GM21723 (cell line): ENCODE results near the gene ZNF425.
"Not testable (repeated sequence)": the region's sequence is repeated elsewhere in the genome, so short reads cannot be mapped to it uniquely, and the experiment has no call there.

Experiments used
- ATAC-seq: cut with Tn5 transposase; IDR thresholded peaks from one replicate; pipeline ENCODE4 v1.9.1; 2021; ENCODE audit warnings: mild to moderate bottlenecking, moderate library complexity; ENCODE audit not compliant: unreplicated experiment

The ZNF425 gene

DNA sequence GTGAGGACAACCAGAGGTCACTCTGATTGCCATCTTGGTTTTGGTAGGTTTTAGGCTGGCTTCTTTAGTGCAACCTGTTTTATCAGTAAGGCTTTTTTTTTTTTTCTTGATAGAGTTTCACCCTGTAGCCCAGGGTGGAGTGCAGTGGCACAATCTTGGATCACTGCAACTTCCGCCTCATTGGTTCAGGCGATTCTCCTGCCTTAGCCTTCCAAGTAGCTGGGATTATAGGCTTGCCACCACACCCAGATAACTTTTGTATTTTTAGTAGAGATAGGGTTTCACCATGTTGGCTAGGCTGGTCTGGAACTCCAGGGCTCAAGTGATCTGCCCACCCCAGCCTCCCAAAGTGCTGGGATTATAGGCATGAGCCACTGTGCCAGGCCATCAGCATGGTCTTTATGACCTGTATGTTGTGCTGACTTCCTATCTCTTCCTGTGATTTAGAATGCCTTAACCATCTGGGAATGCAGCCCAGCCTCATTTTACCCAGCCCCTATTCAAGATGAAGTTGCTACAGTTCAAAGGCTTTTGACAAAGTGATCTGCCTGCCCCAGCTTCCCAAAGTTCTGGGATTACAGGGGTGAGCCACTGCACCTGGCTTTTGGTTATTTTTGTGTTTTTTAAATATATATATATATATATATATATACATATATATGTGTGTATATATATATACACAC lies 7.0 kb upstream of the ZNF425 start:
- ATAC-seq = no peak

DNA sequence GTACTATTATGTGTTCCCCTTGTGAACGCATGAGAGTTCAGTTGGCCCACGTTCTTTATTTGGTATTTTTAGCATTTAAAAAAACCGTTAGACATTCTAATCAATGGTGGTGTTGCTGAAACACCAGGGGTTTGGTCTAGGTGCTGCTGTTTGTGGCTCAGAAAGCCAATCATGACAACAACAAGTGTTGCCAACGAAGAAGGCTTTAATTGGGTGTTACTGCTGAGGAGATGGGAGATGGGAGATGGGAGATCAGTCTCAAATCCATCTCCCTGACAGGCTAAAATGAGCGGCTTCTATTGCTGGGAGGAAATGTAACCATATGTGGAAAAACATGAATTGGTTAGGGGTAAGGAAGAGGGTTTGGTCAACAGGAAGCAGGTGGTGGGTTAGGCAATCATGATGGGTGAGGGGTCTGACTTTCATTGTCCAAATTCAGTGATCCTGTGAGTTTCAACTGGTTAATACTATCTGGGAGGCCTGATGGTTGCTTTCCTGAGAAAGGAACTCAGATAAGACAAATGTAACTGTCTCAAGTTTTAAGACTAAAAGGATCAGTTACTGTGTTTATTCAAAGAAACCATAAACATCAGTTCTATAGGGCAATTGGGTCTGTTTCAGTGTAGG lies 4.6 kb upstream of the ZNF425 start:
- ATAC-seq = no peak

- peak; percentile 50 for ATAC-seq
These were observed 640 bp upstream of the ZNF425 start for GRCh38 chr7:149126662-149127266.

- ATAC-seq = peak; percentile 3
These were observed 798 bp downstream of the ZNF425 start for GRCh38 chr7:149125189-149125862.

DNA sequence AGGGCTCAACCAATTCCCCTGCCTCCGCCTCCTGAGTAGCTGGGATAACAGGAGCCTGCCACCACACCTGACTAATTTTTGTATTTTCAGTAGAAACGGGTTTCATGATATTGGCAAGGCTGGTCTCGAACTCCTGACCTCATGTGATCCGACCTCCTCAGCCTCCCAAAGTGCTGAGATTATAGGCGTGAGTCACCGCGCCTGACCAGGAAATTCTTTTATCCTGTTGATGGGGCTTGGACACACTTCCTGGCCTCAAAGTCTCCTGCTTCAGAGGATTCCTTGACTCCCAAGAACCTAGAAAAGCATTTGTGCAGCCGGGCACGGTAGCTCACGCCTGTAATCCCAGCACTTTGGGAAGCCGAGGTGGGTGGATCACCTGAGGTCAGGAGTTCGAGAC lies 16.2 kb downstream of the ZNF425 start:
- no peak for ATAC-seq

DNA sequence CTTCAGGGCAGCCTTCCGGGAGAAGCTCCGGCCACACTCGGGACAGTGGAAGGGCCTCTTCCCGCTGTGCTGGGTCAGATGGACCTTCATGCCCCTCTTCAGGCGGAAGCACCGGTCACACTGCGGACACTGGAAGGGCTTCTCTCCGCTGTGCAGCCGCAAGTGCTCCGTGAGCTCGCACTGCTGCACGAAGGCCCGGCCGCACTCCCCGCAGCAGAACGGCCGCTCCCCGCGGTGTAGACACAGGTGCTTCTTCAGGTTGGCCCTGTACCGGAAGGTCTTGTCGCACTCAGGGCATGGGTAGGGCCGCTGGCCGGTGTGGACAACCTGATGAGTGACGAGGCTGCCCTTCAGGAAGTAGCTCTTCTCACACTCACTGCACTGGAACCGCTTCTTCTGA lies 21.4 kb downstream of the ZNF425 start:
- ATAC-seq = no peak

DNA sequence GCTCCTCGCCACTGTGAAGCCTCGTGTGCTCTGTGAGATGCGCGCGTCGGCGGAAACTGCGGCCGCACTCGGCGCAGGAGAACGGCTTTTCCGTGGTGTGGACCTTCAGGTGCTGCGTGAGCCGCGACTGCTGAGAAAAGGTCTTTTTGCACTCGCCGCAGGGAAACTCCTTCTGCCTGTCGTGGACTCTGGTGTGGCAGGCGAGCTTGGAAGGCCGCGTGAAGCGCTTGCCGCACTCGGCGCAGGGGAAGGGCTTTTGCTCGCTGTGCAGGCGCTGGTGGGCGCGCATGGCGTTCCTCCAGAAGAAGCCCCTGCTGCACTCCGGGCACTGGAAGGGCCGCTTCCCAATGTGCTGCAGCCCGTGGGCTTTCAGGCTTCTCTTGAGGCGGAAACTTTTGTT lies 21.9 kb downstream of the ZNF425 start:
- no peak for ATAC-seq

DNA sequence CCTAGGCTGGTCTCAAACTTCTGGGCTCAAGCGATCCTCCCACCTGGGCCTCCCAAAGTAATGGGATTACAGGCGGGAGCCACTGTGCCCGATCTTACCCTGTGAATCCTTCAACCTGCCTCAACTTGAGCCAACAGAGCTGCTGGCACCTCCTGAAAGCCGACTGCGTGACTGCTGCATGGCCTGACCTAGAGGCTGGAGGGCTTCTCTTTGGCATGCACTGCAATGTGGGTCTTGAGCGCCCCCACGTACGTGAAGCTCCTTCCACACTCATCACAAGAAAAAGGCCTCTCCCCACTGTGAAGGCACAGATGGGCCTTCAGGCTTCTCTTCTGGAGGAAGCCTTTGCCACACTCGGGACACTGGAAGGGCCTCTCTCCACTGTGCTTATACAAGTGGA lies 22.7 kb downstream of the ZNF425 start:
- no peak for ATAC-seq

- ATAC-seq = no peak
These were observed 23.5 kb downstream of the ZNF425 start for GRCh38 chr7:149102666-149103065.

DNA sequence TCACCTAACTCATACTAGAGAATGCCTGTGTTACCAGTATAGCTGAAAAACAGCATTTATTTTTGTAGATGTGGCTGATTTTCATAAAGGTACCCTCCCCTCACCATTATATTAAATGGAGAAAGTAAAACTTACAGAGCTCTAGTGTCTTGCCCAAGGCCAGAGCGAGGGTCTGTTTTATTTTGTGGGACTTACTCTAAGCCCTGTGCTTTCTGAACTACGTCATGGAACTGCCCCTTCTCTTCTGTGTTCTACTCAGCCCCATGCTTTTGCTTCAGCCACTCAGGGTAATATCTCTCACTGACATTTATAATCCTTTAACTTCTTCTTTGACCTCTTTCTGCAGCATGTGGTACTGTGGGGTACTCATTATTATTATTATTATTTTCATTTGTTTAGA lies 25.3 kb downstream of the ZNF425 start:
- no peak for ATAC-seq

- ATAC-seq = no peak
These were observed 27.1 kb downstream of the ZNF425 start for GRCh38 chr7:149099058-149099457.

- no peak for ATAC-seq
These were observed 29.0 kb downstream of the ZNF425 start for GRCh38 chr7:149097088-149097487.

DNA sequence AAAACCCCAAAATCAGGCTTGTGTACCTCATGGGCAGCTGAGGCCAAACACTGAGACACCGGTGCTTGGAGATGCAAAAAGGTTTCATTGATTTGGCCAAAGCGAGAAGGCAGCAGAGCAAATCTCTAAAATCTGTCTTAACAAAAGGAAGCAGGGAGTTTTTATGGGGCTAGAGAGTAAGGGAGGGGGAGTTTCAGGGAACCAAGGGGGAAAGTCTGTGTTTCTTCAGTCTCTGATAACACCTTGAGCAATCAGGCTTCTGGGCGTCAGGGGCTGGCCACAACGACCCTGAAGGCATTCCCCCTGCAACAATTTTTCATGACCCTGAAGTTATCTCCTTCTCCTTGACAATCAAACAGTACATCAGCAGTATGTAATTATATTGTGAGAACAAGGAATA lies 32.9 kb downstream of the ZNF425 start:
- ATAC-seq = no peak

- ATAC-seq = not testable (repeated sequence)
These were observed 33.9 kb downstream of the ZNF425 start for GRCh38 chr7:149092244-149092643.

DNA sequence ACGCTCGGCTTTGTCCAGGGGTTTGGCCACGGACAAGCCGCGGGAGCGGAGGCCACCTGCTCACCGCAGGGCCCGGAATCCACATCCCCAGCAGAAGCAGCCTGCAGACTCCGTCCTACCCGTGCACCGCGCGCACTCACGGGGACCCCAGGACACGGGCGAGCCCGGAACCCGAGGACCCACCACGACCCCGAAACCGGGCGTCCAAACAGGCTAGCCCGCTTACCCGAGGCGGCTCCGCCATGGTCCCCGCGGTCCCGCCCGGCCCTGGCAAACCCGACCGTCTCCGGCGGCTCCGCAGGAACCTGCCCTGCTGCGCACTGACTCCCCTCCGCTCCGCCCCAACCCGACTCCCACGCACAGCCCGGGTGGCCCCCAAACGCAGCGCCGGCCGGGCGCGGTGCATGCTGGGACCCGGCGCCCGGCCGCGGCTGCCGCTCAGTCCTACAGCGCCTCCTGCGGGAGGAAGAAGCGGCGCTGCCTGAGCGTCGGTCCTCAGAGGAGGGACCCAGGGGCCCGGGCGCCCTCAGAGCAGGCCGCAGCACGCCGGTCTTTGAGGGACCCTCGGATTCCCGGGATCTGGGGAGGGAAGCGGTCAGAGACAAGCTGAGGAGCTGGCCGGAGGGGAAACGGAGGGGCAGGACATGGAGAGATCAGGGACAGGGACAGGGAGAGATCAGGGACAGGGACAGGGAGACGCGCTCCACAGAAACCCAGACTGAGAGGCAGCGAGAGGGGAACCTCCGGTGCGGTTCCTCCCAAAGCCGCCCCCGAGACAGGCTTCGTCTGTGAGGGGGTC lies 35.5 kb downstream of the ZNF425 start, which contains the start of gene ZNF786:
TSS of gene ZNF786 (minus strand) at position 322 of the 799 bp plus-strand sequence. CDS start at position 244, 78 bp downstream.
- peak; percentile 88 for ATAC-seq

GRCh38 chr7:149087376-149087775 lies 38.7 kb downstream of the ZNF425 start:
- ATAC-seq = no peak

GRCh38 chr7:149085866-149086265 lies 40.3 kb downstream of the ZNF425 start:
- no peak for ATAC-seq

DNA sequence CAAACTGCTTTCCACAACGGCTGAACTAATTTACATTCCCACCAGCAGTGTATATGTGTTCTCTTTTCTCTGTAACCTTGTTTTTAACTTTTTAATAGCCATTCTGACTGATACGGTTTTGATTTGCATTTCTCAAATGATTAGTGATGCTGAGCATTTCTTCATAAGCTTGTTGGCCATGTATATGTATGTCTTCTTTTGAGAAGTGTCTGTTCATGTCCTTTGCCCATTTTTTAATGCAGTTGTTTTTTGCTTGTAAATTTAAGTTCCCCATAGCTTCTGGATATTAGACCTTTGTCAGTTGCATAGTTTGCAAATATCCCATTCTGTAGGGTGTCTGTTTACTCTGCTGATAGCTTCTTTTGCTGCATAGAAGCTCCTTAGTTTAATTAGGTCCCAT lies 41.7 kb downstream of the ZNF425 start:
- no peak for ATAC-seq

DNA sequence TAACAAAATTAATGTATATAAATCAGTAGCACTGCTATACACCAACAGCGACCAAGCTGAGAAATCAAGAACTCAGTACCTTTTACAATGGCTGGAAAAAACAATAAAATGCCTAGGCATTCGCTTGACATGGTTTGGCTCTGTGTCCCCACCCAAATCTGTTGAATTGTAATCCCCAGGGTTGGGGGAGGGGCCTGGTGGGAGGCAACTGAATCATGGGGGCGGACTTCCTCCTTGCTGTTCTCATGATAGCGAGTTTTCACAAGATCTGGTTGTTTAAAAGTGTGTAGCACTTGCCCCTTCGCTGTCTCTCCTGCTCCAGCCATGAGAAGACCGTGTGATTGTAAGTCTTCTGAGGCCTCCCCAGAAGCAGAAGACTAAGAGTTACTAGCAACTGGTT lies 44.2 kb downstream of the ZNF425 start:
- ATAC-seq = no peak

DNA sequence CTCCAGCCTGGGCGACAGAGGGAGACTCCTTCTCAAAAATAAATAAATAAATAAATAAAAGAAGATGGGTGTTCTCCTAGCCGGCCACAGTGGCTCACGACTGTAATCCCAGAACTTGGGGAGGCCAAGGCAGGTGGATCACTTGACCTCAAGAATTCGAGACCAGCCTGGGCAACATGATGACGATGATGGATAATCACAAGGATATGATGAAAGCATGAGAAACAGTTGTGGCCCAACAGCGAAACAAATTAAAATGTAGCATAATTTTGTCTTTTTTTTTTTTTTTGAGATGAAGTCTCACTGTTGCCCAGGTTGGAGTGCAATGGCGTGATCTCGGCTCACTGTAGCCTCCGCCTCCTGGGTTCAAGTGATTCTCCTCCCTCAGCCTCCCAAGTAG lies 48.5 kb downstream of the ZNF425 start:
- no peak for ATAC-seq

DNA sequence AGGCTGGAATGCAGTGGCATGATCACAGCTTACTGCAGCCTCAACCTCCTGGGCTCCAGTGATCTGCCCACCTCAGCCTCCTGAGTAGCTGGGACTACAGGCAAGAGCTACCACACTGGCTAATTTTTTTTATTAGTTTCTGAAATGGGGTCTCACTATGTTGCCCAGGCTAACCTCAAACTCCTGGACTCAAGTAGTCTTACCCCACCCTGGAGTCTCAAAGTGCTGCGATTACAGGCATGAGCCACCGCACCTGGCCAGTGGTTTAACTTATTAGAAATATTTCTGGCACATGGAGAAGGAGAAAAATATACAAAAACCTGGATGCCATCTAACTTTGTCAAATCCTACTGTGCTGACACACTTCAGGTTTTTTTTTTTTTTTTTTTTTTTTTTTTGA lies 50.8 kb downstream of the ZNF425 start:
- ATAC-seq = no peak
